ENCODE results near the gene BEST4.

Gene BEST4

GRCh38 chr1:44785029-44785380 is 3.0 kb downstream of the BEST4 start:
- Histone ChIP-seq H3K36me3 (ENCODE audit: low read length) (no peaks in the 10 kb centered on the region), H3K4me3 (ENCODE audit: insufficient read depth, low read length, poor library complexity, severe bottlenecking) (no peak overlapping the region), H3K79me2 (ENCODE audit: insufficient read depth, low read length) (no peaks in the 10 kb centered on the region), H3K9me2 (replicated peaks; ENCODE audit: insufficient read depth, low read length) (no peaks in the 10 kb centered on the region), H3K9ac (ENCODE audit: low read length) (peak overlapping the region; percentile 50), H3F3A (ENCODE audit: insufficient read depth) (peaks cover 58% of the 10 kb centered on the region), H3K9me3 (ENCODE audit: insufficient read depth, low read length) (no peaks in the 10 kb centered on the region), H3K4me2 (ENCODE audit: low read depth, low read length, poor library complexity, severe bottlenecking) (peak overlapping the region; percentile 64), H2AFZ (ENCODE audit: low read depth, low read length, severe bottlenecking) (no peak overlapping the region), H3K27me3 (ENCODE audit: low read length) (no peaks in the 10 kb centered on the region), H4K20me1 (ENCODE audit: low read depth, low read length) (no peaks in the 10 kb centered on the region), H3K27ac (ENCODE audit: low read depth, low read length) (0 out of 2 replicates have a peak overlapping the region, but pooled peaks have one; percentile 58)
- TF ChIP-seq EZH2phosphoT487 (conservative IDR thresholded peaks at IDR 0.05; ENCODE audit: low read length) (no peak), CTCF (IDR thresholded peaks at IDR 0.05; ENCODE audit: insufficient read depth, low read length, poor library complexity, severe bottlenecking) (peak; percentile 10)

DNA sequence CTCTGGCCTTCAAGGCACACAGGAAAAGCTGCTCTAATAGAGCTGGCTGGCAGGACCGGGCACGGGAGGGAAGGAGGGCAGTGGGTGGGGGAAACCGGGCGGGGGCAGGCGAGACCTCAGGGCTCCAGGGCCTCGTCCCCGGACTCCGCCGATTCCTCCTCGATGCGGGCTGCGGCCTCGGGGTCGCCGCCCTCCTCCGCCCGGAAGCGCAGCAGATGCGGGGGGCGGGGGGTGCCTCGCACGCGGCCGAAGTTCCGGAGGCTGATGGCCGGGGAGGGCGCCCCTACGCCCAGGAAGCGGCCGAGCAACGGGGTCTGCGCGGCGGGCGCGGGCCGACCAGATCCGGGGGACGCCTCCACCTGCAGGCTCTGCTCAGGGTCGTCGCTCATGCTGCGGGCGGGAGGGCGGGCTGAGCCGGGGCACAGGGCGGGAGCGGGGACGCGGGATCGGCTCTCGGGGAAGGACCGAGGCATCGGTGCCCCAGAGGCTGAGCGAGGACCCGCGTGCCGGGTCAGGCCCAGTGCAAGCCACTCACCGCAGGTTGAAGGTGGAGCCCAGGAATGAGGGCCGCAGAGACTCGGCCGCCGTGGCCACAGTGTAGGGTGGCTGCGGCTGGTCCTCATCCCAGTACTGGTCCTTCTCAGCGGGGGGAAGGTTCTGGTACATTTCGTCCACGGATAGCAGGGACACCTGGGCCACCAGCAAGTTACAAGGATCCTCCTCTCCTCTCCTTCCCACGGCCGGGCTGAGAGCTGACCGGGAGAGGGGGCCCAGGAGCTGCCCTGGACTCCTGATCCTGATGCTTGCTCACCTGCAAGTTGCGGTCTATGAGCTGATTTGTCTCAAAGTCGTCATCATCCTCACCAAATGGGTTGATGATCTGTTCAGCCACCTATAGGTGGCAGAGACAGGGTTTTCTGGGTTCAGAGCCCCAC is 3.6 kb downstream of the BEST4 start:
- H3K4me2 ChIP-seq (ENCODE audit: low read depth, low read length, poor library complexity, severe bottlenecking), result peak overlapping the region; percentile 64
- H3F3A ChIP-seq (ENCODE audit: insufficient read depth), result peaks cover 58% of the 10 kb centered on the region
- H3K36me3 ChIP-seq (ENCODE audit: low read length), result no peaks in the 10 kb centered on the region
- no peaks in the 10 kb centered on the region for H3K79me2 ChIP-seq (ENCODE audit: insufficient read depth, low read length)
- peak overlapping the region; percentile 22 for H2AFZ ChIP-seq (ENCODE audit: low read depth, low read length, severe bottlenecking)
- no peaks in the 10 kb centered on the region for H3K9me2 ChIP-seq (replicated peaks; ENCODE audit: insufficient read depth, low read length)
- H3K9ac ChIP-seq (ENCODE audit: low read length), result peak overlapping the region; percentile 50
- no peaks in the 10 kb centered on the region for H4K20me1 ChIP-seq (ENCODE audit: low read depth, low read length)
- no peaks in the 10 kb centered on the region for H3K9me3 ChIP-seq (ENCODE audit: insufficient read depth, low read length)
- TF ChIP-seq CTCF (IDR thresholded peaks at IDR 0.05; ENCODE audit: insufficient read depth, low read length, poor library complexity, severe bottlenecking) (no peak), EZH2phosphoT487 (conservative IDR thresholded peaks at IDR 0.05; ENCODE audit: low read length) (no peak)
- H3K27ac ChIP-seq (ENCODE audit: low read depth, low read length), result peak overlapping the region; percentile 58
- H3K27me3 ChIP-seq (ENCODE audit: low read length), result no peaks in the 10 kb centered on the region
- peak overlapping the region; percentile 29 for H3K4me3 ChIP-seq (ENCODE audit: insufficient read depth, low read length, poor library complexity, severe bottlenecking)

DNA sequence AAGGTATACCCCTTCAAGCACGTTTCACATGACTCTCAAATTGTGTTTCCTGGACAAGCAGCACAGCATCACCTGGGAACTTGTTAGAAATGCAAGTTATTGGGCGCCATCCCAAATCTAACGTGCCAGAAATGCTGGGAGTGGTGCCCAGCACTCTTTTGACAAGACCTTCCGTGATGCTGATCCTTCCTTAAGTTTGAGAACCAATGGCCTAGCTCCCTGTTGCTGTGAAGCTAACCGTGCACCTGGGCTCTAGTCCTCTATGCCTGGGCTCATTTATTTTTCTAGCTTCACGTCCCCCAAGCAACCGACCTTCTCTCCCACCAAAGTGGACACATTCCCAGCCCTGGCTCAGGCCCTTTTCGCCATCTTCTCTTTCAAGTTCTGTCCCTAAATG is 4.3 kb downstream of the BEST4 start:
- Histone ChIP-seq H3K27ac (ENCODE audit: low read depth, low read length) (peak overlapping the region; percentile 58), H3F3A (ENCODE audit: insufficient read depth) (peaks cover 65% of the 10 kb centered on the region), H3K9ac (ENCODE audit: low read length) (peak overlapping the region; percentile 50), H3K36me3 (ENCODE audit: low read length) (peaks cover 5% of the 10 kb centered on the region), H3K9me2 (replicated peaks; ENCODE audit: insufficient read depth, low read length) (no peaks in the 10 kb centered on the region), H3K4me2 (ENCODE audit: low read depth, low read length, poor library complexity, severe bottlenecking) (peak overlapping the region; percentile 64), H3K27me3 (ENCODE audit: low read length) (no peaks in the 10 kb centered on the region), H3K79me2 (ENCODE audit: insufficient read depth, low read length) (0 out of 2 replicates have a peak, but pooled peaks cover 1% of the 10 kb centered on the region), H2AFZ (ENCODE audit: low read depth, low read length, severe bottlenecking) (peak overlapping the region; percentile 22), H4K20me1 (ENCODE audit: low read depth, low read length) (peaks cover 1% of the 10 kb centered on the region; the same call in 1 of the 2 replicates), H3K4me3 (ENCODE audit: insufficient read depth, low read length, poor library complexity, severe bottlenecking) (peak overlapping the region; percentile 29), H3K9me3 (ENCODE audit: insufficient read depth, low read length) (no peaks in the 10 kb centered on the region)
- no peak for TF ChIP-seq CTCF (IDR thresholded peaks at IDR 0.05; ENCODE audit: insufficient read depth, low read length, poor library complexity, severe bottlenecking)
- no peak for TF ChIP-seq EZH2phosphoT487 (conservative IDR thresholded peaks at IDR 0.05; ENCODE audit: low read length)

All from SU-DHL-6 (cell line).